Right atrium auricular region (tissue), 2 donors: ENCODE data around the gene WFDC6. TPM values are rescaled to one million over a fixed set of nuclear protein-coding genes. Genes with fewer than 3 reads are reported as not detected.

Experiments used
- DNase-seq: peaks from one replicate; pipeline ENCODE4 v3.0.0-alpha.2; 2019; ENCODE audit warnings: low spot score
- H3K27ac ChIP-seq, 2 donors: fragments of 200-600 bp; sonication (generic); 1 replicate in 1 of 2; 2 replicates in 1 of 2; pipeline ENCODE4 v1.5.1; 2016 to 2019
- H3K27me3 ChIP-seq, 2 donors: fragments of 200-600 bp; sonication (generic); one replicate each; pipeline versions ENCODE4 v1.5.1 to v1.6.0; 2017 to 2019
- H3K36me3 ChIP-seq: fragments of 200-600 bp; sonication (generic); one replicate; pipeline ENCODE4 v1.5.1; 2016
- H3K4me1 ChIP-seq, 2 donors: fragments of 200-600 bp; sonication (generic); one replicate each; pipeline versions ENCODE4 v1.5.1 to v1.6.0; 2017 to 2019
- H3K4me3 ChIP-seq, 2 donors: fragments of 200-600 bp; sonication (generic); 1 replicate in 1 of 2; 2 replicates in 1 of 2; pipeline ENCODE4 v1.5.1; 2017 to 2019; ENCODE audit warnings: mild to moderate bottlenecking in 1 of 2, moderate library complexity in 1 of 2
- H3K9me3 ChIP-seq, 2 donors: fragments of 200-600 bp; sonication (generic); one replicate each; pipeline ENCODE4 v1.5.1; 2019
- total RNA-seq, 2 donors: library from RNA; depleted of rRNA; stranded (reverse); fragments of >200 nt; gene quantifications; one replicate each; pipeline ENCODE4 v1.1.0, GENCODE V29; 2016
- TF ChIP-seq, protein P1 (sequence below), 2 donors: fragments of 200-600 bp; sonication (generic); IDR thresholded peaks; one replicate each; pipeline ENCODE4 v1.5.1; 2019; ENCODE audit warnings: antibody characterized with exemption in 2 of 2

WFDC6 gene
- total RNA-seq, 2 donors from 2014 or later: not detected

DNA sequence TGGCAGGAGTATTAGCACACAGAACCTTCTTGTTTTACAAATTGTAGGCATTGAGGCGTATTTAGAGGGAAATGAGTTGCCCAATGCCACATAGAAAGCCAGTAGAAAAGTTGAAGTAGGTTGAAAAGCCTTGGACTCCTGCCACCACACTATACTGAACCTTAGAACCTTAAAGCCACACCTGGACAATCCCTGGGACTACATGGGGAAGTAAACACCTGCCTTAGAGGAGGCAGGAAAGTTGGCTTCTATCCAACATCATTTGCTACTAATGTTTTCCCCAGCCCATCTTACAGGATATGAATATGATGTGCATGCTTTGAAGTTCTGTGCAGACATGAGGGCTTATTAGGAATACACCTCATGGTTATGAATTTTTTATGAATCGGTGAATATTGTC is 13.2 kb upstream of the WFDC6 start:
- Histone ChIP-seq H3K27ac (no peak overlapping the region), H3K9me3 (no peaks in the 10 kb centered on the region), H3K4me3 (no peak overlapping the region), H3K36me3 (no peaks in the 10 kb centered on the region), H3K27me3 (no peaks in the 10 kb centered on the region), H3K4me1 (no peaks in the 10 kb centered on the region)
- DNase-seq: no peak
- TF ChIP-seq, protein P1, sequence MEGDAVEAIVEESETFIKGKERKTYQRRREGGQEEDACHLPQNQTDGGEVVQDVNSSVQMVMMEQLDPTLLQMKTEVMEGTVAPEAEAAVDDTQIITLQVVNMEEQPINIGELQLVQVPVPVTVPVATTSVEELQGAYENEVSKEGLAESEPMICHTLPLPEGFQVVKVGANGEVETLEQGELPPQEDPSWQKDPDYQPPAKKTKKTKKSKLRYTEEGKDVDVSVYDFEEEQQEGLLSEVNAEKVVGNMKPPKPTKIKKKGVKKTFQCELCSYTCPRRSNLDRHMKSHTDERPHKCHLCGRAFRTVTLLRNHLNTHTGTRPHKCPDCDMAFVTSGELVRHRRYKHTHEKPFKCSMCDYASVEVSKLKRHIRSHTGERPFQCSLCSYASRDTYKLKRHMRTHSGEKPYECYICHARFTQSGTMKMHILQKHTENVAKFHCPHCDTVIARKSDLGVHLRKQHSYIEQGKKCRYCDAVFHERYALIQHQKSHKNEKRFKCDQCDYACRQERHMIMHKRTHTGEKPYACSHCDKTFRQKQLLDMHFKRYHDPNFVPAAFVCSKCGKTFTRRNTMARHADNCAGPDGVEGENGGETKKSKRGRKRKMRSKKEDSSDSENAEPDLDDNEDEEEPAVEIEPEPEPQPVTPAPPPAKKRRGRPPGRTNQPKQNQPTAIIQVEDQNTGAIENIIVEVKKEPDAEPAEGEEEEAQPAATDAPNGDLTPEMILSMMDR (IDR thresholded peaks at IDR 0.05): no peak

DNA sequence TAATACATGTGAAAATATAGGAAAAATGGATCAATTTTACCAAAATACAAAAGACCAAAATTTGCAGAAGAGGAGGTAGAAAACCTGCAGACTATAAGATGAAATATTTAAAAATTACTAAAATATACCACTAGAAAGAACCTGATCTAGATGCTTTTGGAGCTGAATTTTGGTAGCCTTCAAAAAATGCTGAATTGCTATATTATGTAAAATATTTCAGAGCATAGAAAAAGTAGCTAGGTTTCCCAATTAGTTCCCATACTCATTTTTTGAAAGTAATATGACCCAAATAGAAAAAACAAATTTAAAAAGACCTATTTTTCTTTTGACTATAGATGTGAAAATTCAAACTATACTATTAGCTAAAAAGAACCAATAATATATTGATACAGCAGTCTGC is 11.5 kb upstream of the WFDC6 start:
- no peak overlapping the region for H3K4me3 ChIP-seq
- TF ChIP-seq, protein P1 (IDR thresholded peaks at IDR 0.05): no peak
- no peaks in the 10 kb centered on the region for H3K9me3 ChIP-seq
- H3K36me3 ChIP-seq: no peaks in the 10 kb centered on the region
- no peak for DNase-seq
- H3K4me1 ChIP-seq: no peaks in the 10 kb centered on the region
- H3K27me3 ChIP-seq: no peaks in the 10 kb centered on the region
- no peak overlapping the region for H3K27ac ChIP-seq

DNA sequence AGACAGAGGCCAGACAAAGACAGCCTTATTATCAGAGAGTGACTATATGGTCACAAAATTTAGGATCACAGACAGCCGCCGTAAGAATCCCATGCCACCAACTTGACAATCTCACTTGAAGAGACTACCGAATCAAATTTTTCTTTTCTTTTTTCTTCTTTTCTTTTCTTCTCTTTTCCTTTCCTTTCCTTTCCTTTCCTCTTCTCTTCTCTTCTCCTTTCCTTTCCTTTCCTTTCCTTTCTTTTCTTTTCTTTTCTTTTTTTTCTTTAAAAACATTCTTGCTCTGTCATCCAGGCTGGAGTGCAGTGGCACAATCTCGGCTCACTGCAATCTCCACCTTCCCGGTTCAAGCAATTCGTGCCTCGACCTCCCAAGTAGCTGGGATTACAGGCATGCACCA is 9.1 kb upstream of the WFDC6 start:
- H3K4me3 ChIP-seq: no peak overlapping the region
- DNase-seq: no peak
- no peak overlapping the region for H3K27ac ChIP-seq
- H3K4me1 ChIP-seq: no peaks in the 10 kb centered on the region
- H3K9me3 ChIP-seq: no peaks in the 10 kb centered on the region
- no peaks in the 10 kb centered on the region for H3K36me3 ChIP-seq
- TF ChIP-seq, protein P1 (IDR thresholded peaks at IDR 0.05): no peak
- H3K27me3 ChIP-seq: no peaks in the 10 kb centered on the region

DNA sequence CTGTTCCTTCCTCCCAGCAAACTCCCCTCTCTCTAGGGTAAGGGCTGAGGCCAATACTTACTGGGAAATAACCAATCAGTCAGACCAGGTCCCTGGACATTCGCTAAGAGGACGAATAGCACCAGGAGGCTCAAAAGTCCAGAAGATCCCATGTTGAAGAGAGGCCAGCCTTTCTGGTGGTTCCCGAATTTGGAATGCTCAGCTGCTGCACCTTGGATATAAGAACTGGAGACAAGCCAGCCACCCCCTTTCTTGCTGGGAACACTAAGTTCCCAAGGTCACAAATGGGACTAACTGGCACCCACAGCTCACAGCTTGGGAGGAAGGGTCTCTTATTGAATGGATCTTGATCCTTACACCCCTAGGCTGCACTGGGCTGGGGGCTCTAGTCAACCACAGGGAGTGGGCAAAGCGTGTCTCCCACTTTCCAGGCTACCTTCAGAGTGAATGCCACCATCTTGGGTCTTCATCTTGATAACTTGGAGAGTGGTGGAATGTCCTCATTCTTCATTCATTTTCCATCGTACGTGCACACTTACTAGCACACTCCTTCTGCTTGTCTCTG is 8.0 kb upstream of the WFDC6 start, which contains the start of gene EPPIN:
EPPIN (minus strand) TSS at position 196 of the 565 bp plus-strand sequence; CDS start at position 152, 44 bp downstream.
- H3K27ac ChIP-seq: no peak within 1 kb of the TSS
- H3K27me3 ChIP-seq: no peaks in the 10 kb centered on the region
- no peak for DNase-seq
- no peaks in the 10 kb centered on the region for H3K9me3 ChIP-seq
- H3K36me3 ChIP-seq: no peaks in the 10 kb centered on the region
- TF ChIP-seq, protein P1 (IDR thresholded peaks at IDR 0.05): no peak
- no peaks in the 10 kb centered on the region for H3K4me1 ChIP-seq
- no peak within 1 kb of the TSS for H3K4me3 ChIP-seq

DNA sequence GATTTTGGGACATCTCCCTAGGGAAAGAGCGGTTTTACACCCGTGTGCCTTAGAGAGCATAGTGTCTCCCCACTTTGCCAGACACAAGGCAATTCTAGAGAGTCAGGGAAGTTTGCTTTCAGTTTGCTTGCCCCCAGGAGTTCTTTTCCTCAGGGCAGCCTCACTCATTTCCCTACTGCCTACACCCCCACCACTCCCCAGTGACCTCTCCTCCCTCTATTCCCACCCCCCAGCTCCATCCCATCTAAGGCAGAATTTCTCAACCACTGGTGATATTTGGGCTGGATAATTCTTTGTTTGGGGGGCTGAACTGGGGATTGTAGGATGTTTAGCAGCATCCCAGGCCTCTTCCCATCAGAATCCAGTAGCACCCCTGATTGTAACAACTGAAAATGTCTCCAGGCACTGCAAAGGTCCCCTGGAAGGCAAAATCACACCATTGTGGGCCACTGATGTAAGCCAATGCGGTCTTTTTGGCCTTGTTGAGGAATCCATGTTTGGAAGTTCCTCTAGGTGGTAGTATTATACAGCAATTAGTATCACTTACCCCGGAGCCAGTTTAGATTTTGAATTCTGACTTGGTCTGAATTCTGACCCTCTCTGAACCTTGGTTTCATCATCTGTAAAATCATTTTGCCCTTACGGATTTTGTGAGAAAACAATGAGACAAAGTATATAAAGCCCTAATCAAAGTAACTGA is 6.6 kb upstream of the WFDC6 start:
- Histone ChIP-seq H3K4me3 (no peak overlapping the region), H3K9me3 (no peaks in the 10 kb centered on the region), H3K4me1 (no peaks in the 10 kb centered on the region), H3K27me3 (no peaks in the 10 kb centered on the region), H3K27ac (no peak overlapping the region), H3K36me3 (no peaks in the 10 kb centered on the region)
- TF ChIP-seq, protein P1 (IDR thresholded peaks at IDR 0.05): peak in 1 of 2 donors; percentile 37
- no peak for DNase-seq
